ENCODE measurements around the gene ZNF614. TPM values are rescaled to one million over a fixed set of nuclear protein-coding genes. Genes with fewer than 3 reads are reported as not detected.
A peak's percentile ranks its signal among the peaks of the same experiment; 100 is the strongest.
"Not testable (repeated sequence)": the region's sequence is repeated elsewhere in the genome, so short reads cannot be mapped to it uniquely, and the experiment has no call there.

The ZNF614 gene
- total RNA-seq, 1 donor from 2014 or later = 2.5 TPM

DNA sequence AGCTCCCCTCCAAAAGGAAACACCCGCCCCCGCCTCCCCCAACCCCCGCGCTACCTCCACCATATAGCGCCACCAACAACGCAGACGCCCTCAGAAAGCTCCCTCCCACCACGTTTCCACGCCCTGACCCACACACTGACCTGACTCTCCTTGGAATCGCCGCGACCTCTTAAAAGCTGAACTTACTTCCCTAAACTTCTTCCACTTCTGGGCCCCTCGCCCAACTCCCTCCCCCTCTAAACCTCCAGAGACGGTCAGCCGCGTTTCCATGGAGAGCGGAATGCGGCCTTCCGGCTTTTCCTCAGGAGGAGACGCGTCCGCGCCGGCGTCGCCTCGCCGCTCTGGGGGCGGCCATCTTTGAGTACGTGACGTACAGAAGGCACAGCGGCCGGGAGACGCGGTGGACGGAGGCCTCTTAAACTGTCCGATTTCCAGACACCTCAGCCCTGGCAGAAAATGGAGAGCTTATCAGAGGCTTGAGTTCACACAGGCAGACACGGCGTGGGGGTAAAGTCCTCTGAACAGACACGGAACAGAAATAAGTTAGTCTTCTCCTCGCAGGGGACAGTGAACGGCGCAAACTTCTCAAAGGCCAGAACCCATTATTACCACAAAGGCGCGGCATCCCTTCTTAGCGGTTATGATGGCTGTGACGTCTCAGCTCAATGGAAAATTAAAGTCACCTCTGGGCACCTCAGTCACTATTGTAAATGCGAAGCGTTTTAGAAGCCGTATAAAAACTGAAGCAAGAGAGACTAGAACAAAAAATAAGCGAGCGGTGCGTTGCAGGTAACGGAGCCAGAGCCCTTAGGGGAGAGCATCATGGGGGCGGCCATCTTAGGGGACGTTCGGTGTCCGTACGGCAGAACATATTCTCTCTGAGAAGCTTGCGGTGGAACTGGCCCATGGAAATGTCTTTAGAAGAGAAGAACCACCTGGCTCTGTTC lies 20.6 kb upstream of the ZNF614 start, which contains the start of gene ZNF432:
TSS of gene ZNF432 (minus strand) at position 284 of the 947 bp plus-strand sequence. CDS start 1,970 bp downstream, outside the sequence.
- H3K4me3 ChIP-seq (ENCODE audit: low read depth, low read length) = peak within 1 kb of the TSS; percentile 90
- DNase-seq (ENCODE audit: low read depth) = peak; percentile 59
- TF ChIP-seq, protein P1, sequence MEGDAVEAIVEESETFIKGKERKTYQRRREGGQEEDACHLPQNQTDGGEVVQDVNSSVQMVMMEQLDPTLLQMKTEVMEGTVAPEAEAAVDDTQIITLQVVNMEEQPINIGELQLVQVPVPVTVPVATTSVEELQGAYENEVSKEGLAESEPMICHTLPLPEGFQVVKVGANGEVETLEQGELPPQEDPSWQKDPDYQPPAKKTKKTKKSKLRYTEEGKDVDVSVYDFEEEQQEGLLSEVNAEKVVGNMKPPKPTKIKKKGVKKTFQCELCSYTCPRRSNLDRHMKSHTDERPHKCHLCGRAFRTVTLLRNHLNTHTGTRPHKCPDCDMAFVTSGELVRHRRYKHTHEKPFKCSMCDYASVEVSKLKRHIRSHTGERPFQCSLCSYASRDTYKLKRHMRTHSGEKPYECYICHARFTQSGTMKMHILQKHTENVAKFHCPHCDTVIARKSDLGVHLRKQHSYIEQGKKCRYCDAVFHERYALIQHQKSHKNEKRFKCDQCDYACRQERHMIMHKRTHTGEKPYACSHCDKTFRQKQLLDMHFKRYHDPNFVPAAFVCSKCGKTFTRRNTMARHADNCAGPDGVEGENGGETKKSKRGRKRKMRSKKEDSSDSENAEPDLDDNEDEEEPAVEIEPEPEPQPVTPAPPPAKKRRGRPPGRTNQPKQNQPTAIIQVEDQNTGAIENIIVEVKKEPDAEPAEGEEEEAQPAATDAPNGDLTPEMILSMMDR (conservative IDR thresholded peaks at IDR 0.05; ENCODE audit: low read depth, low read length) = no peak

- H3K4me3 ChIP-seq (ENCODE audit: low read depth, low read length) = no peak overlapping the region
- TF ChIP-seq, protein P1 (conservative IDR thresholded peaks at IDR 0.05; ENCODE audit: low read depth, low read length) = no peak
- no peak for DNase-seq (ENCODE audit: low read depth)
These were observed 11.0 kb upstream of the ZNF614 start for GRCh38 chr19:52039169-52039568.

DNA sequence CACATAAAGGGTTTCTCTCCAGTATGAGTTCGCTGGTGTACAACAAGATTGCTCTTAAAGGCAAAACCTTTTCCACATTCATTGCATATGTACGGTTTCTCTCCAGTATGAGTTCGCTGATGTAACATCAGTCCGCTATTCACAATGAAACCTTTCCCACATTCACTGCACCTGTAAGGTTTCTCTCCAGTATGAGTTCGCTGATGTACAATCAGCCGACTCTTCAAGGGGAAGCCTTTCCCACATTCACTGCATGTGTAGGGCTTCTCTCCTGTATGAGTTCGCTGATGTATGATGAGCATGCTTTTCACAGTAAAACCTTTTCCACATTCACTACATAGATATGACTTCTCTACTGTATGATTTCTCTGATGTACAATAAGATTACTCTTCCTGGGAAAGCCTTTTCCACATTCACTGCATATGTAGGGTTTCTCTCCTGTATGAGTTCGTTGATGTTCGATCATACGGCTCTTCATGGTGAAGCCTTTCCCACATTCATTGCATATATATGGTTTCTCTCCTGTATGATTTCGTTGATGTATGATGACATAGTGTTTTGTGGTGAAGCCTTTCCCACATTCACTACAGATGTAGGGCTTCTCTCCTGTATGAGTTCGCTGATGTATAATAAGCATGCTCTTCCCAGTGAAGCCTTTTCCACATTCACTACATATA lies 6.0 kb upstream of the ZNF614 start:
- DNase-seq (ENCODE audit: low read depth) = no peak
- TF ChIP-seq, protein P1 (conservative IDR thresholded peaks at IDR 0.05; ENCODE audit: low read depth, low read length) = no peak
- H3K4me3 ChIP-seq (ENCODE audit: low read depth, low read length) = no peak overlapping the region

DNA sequence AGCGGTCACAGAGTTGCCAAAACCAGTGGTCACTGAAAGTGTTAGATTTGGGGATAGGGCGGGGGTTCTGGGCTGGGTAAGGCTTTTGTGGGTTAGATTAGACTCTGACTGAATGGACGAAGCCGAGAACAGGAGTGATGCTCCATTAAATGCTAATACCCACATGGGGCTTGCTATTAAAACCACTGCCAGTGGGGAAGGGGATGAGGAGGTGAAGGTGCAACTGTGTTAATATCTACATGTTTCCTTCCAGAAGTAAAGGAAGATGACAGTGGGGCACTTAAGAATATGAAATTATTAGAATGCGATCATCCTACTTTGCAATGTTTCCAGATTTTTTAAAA lies 573 bp upstream of the ZNF614 start:
- DNase-seq (ENCODE audit: low read depth) = no peak
- TF ChIP-seq, protein P1 (conservative IDR thresholded peaks at IDR 0.05; ENCODE audit: low read depth, low read length) = no peak
- peak overlapping the region; percentile 77 for H3K4me3 ChIP-seq (ENCODE audit: low read depth, low read length)

DNA sequence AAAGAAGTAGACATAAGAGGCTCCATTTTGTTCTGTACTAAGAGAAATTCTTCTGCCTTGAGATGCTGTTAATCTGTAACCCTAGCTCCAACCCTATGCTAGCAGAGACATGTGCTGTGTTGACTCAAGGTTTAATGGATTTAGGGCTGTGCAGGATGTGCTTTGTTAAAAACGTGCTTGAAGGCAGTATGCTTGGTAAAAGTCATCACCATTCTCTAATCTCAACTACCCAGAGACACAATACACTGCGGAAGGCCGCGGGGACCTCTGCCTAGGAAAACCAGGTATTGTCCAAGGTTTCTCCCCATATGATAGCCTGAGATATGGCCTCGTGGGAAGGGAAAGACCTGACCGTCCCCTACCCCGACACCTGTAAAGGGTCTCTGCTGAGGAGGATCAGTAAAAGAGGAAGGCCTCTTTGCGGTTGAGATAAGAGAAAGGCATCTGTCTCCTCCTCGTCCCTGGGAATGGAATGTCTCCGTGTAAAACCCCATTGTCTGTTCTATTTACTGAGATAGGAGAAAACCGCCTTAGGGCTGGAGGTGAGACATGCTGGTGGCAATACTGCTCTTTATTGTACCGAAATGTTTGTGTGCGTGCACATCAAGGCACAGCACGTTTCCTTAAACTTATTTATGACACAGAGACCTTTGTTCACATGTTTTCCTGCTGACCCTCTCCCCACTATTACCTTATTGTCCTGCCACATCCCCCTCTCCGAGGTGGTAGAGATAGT lies 1.8 kb downstream of the ZNF614 start:
- not testable (repeated sequence) for H3K4me3 ChIP-seq (ENCODE audit: low read depth, low read length); DNase-seq (ENCODE audit: low read depth)

GRCh38 chr19:52024478-52024877 lies 3.7 kb downstream of the ZNF614 start:
- not testable (repeated sequence) for DNase-seq (ENCODE audit: low read depth)

GRCh38 chr19:52022193-52022592 lies 6.0 kb downstream of the ZNF614 start:
- TF ChIP-seq, protein P1 (conservative IDR thresholded peaks at IDR 0.05; ENCODE audit: low read depth, low read length) = no peak
- no peak for DNase-seq (ENCODE audit: low read depth)

More at GRCh38 chr19:52024478-52024877, 3.7 kb downstream of the ZNF614 start:
- H3K4me3 ChIP-seq (ENCODE audit: low read depth, low read length) = not testable (repeated sequence)

More at GRCh38 chr19:52022193-52022592, 6.0 kb downstream of the ZNF614 start:
- H3K4me3 ChIP-seq (ENCODE audit: low read depth, low read length) = no peak overlapping the region

Data from epithelial cell of proximal tubule (primary cell).